Natural killer cell (primary cell): ENCODE measurements around the gene PYGB. TPM values are rescaled to one million over a fixed set of nuclear protein-coding genes. Genes with fewer than 3 reads are reported as not detected.

Experiments
- ATAC-seq, 3 donors: fragments of 150-1000 bp in 2 of 3; fragments of 200-7000 bp in 1 of 3; cut with Tn5 transposase; 1 replicate in 1 of 3; 2 replicates in 2 of 3; pipeline ENCODE4 v1.10.0; 2021; ENCODE audit warnings: mild to moderate bottlenecking in 2 of 3, moderate library complexity in 2 of 3
- DNase-seq, 2 donors: peaks; one replicate each; pipeline versions ENCODE4 v3.0.0 to v3.0.0-alpha.2; 2013 to 2021; ENCODE audit warnings: mixed read lengths in 1 of 2
- H3K27ac ChIP-seq: one replicate; pipeline ENCODE4 v1.5.1; 2013; ENCODE audit warnings: mild to moderate bottlenecking, low read length
- H3K27me3 ChIP-seq: one replicate; pipeline ENCODE4 v1.6.1; 2013; ENCODE audit warnings: low read length; ENCODE audit not compliant: control insufficient read depth, insufficient read depth
- H3K36me3 ChIP-seq: one replicate; pipeline ENCODE4 v1.6.1; 2013; ENCODE audit warnings: low read length; ENCODE audit not compliant: control insufficient read depth, insufficient read depth
- H3K4me1 ChIP-seq: one replicate; pipeline ENCODE4 v1.6.1; 2013; ENCODE audit warnings: low read length; ENCODE audit not compliant: control insufficient read depth, insufficient read depth
- H3K4me3 ChIP-seq: one replicate; pipeline ENCODE4 v1.5.1; 2013; ENCODE audit warnings: low read length
- H3K9me3 ChIP-seq: one replicate; pipeline ENCODE4 v1.6.1; 2013; ENCODE audit warnings: low read length; ENCODE audit not compliant: control insufficient read depth, insufficient read depth
- H3K27ac Mint-ChIP-seq, 2 donors: one replicate each; pipeline ENCODE4 v1.8.0; 2022; ENCODE audit warnings: mild to moderate bottlenecking in 2 of 2, mixed read lengths in 2 of 2, moderate library complexity in 1 of 2
- H3K27me3 Mint-ChIP-seq, 2 donors: one replicate each; pipeline ENCODE4 v1.8.0; 2022; ENCODE audit warnings: low read depth in 2 of 2, mixed read lengths in 2 of 2
- H3K36me3 Mint-ChIP-seq: one replicate; pipeline ENCODE4 v1.8.0; 2022; ENCODE audit warnings: mixed read lengths
- H3K4me1 Mint-ChIP-seq, 2 donors: one replicate each; pipeline ENCODE4 v1.8.0; 2022; ENCODE audit warnings: mixed read lengths in 2 of 2
- H3K4me3 Mint-ChIP-seq: one replicate; pipeline ENCODE4 v1.8.0; 2022; ENCODE audit warnings: mild to moderate bottlenecking, moderate library complexity, mixed read lengths
- H3K9me3 Mint-ChIP-seq, 2 donors: one replicate each; pipeline ENCODE4 v1.8.0; 2022; ENCODE audit warnings: mixed read lengths in 2 of 2
- CTCF ChIP-seq: fragments of 200-600 bp; IDR thresholded peaks from one replicate; pipeline ENCODE4 v1.8.0; 2022; ENCODE audit warnings: antibody characterized with exemption
- WGBS: methylation state at CpG from one replicate; pipeline ENCODE4 v1.1.7; 2013; ENCODE audit warnings: missing lambda C conversion rate; ENCODE audit not compliant: insufficient coverage; 5-methylcytosine and 5-hydroxymethylcytosine counted together
- intact Hi-C: fragments of 100-400 bp; cut with micrococcal nuclease; formaldehyde crosslinking; loops from one replicate; pipeline ENCODE4 v1.14.2; 2022
- total RNA-seq, 4 donors: library from RNA; stranded (reverse); fragments of 120-200 nt in 1 of 4; gene quantifications; one replicate each; pipeline versions ENCODE4 v1.2.3 to v1.2.4, GENCODE V29; 2013 to 2022

Gene PYGB
- total RNA-seq, 3 donors from 2014 or later (not counting 1 experiment from before 2014, with no cell fraction given): 39.4 to 55.4 (median 47.0) TPM

DNA sequence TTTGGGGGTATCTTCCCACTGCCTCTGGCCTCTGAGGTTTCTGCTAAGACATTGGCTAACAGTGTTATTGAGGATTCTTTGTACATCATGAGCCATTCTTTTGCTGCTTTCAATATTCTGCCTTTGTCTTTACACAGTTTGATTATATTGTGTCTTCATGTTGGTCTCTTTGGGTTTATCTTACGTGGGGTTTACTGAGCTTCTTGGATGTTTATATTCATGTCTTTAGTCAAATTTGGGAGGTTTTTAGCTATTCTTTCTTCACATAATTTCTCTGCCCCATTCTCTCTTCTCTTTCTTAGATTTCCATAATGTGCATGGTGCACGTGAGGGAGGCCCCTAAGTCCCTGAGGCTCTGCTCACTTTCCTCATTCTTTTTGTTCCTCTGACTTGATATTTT, 44.8 kb upstream of the PYGB start:
- H3K27me3 ChIP-seq: no peaks in the 10 kb centered on the region
- H3K4me1 ChIP-seq: no peaks in the 10 kb centered on the region
- no peak overlapping the region for H3K4me3 Mint-ChIP-seq
- no peak for TF ChIP-seq CTCF
- H3K36me3 Mint-ChIP-seq: no peaks in the 10 kb centered on the region
- H3K9me3 ChIP-seq: no peaks in the 10 kb centered on the region
- WGBS: 86% methylated on average over 1 of the region's 2 CpGs
- DNase-seq (no peak), ATAC-seq (no peak)
- H3K9me3 Mint-ChIP-seq: no peaks in the 10 kb centered on the region
- H3K27ac ChIP-seq: no peak overlapping the region
- intact Hi-C loops: no loop called here
- no peak overlapping the region for H3K4me3 ChIP-seq
- peaks cover 9 to 22% of the 10 kb centered on the region in 2 donors for H3K4me1 Mint-ChIP-seq
- H3K27ac Mint-ChIP-seq: no peak overlapping the region
- no peaks in the 10 kb centered on the region for H3K27me3 Mint-ChIP-seq
- no peaks in the 10 kb centered on the region for H3K36me3 ChIP-seq

- Histone ChIP-seq H3K4me3 (no peak overlapping the region), H3K36me3 (no peaks in the 10 kb centered on the region), H3K9me3 (no peaks in the 10 kb centered on the region), H3K27me3 (no peaks in the 10 kb centered on the region), H3K4me1 (no peaks in the 10 kb centered on the region), H3K27ac (no peak overlapping the region)
- no peak overlapping the region for H3K27ac Mint-ChIP-seq
- no peaks in the 10 kb centered on the region for H3K36me3 Mint-ChIP-seq
- no peaks in the 10 kb centered on the region for H3K27me3 Mint-ChIP-seq
- intact Hi-C loops: no loop called here
- ATAC-seq (no peak), DNase-seq (no peak)
- no peak overlapping the region for H3K4me3 Mint-ChIP-seq
- TF ChIP-seq CTCF: no peak
- WGBS: no CpG with 5 or more reads among the region's 1 CpG
- H3K4me1 Mint-ChIP-seq: peaks cover 9 to 19% of the 10 kb centered on the region in 2 donors
- no peaks in the 10 kb centered on the region for H3K9me3 Mint-ChIP-seq
Observed at GRCh38 chr20:25203871-25204320, 44.0 kb upstream of the PYGB start.

DNA sequence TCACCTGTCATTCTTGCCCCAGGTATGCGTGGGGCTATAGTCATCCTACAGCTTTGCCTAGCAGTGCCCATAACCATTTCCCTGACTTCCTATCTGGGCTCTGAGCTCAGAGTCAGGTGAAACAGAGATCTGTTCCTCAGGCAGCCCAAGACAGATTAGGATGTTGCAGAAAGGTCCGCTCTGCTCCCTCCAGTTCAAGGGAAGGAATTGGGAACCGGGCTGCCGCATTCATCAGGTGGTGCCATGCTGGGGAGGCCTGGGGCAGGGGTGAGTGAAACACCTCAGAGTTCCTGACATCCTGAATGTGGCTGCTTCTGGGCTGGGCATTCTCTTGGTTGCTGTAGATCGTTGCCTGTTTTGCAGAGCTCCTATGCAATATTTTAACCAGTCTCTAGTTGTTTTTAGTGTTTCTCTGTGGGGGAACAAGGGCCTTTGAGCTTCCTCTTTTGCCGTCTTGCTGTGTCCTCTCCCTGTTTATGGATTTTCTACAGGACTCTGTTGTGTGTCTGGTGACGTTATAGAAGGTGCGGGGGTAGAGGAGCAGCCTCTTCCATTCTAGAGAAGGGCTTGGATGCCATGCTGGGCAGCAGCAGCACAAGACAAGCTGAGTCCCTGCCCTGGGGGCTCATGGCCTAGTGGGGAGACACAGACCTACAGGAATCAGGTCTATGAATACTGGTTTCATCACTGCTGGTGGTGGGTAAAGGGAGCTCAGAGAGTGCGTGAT, 43.2 kb upstream of the PYGB start:
- ATAC-seq (no peak), DNase-seq (no peak)
- TF ChIP-seq CTCF: no peak
- H3K4me1 Mint-ChIP-seq: peaks cover 9 to 14% of the 10 kb centered on the region in 2 donors
- H3K27me3 Mint-ChIP-seq: no peaks in the 10 kb centered on the region
- intact Hi-C loops: no loop called here
- 77% methylated on average over 9 of the region's 9 CpGs for WGBS
- no peaks in the 10 kb centered on the region for H3K9me3 Mint-ChIP-seq
- H3K4me3 ChIP-seq: no peak overlapping the region
- H3K4me3 Mint-ChIP-seq: no peak overlapping the region
- no peaks in the 10 kb centered on the region for H3K36me3 Mint-ChIP-seq
- no peaks in the 10 kb centered on the region for H3K27me3 ChIP-seq
- H3K36me3 ChIP-seq: no peaks in the 10 kb centered on the region
- H3K9me3 ChIP-seq: no peaks in the 10 kb centered on the region
- no peaks in the 10 kb centered on the region for H3K4me1 ChIP-seq
- H3K27ac ChIP-seq: no peak overlapping the region
- H3K27ac Mint-ChIP-seq: no peak overlapping the region
